ENCODE data around the gene CAVIN1. TPM values are rescaled to one million over a fixed set of nuclear protein-coding genes. Genes with fewer than 3 reads are reported as not detected.
"Not testable (repeated sequence)": the region's sequence is repeated elsewhere in the genome, so short reads cannot be mapped to it uniquely, and the experiment has no call there.

CAVIN1 gene
- total and polyA plus RNA-seq, 2 experiments from 2014 or later = 47.7 to 61.3 TPM

DNA sequence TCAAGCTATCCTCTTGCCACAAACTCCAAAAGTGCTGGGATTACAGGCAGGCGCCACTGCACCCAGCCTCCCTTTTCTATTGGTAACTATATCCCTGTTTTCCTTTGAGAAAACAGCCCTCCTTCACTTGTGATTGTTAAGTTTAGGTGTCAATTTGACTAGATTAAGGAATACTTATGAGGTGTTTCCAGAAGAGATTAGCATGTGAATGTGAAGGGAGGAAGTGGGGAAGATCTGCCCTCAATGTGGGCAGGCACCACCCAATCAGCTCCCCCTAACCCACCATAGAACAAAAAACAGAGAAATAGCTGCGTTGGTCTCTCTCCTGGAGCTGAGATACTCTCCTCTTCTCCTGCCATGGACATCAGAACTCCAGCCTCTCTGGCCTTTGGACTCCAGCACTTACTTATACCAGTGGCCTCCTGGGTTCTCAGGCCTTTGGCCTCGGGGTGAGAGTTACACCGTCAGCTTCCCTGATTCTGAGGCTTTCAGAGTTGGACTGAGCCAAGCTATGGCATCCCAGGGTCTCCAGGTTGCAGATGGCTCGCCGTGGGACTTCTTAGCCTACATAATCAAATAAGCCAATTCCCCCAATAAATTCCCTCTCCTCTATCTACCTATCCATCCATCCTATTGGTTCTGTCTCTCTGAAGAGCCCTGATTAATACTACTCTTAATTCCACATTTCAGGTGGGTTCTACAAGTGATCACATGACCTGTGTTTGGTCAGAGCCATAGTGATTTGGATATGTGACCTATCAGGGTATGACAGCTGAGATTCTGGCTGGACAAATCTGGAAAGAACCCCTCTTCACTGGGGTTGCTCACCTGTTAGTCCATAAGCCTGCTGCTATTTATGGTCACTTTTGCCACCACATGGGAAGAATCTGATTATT lies 22.9 kb downstream of the CAVIN1 start:
- no peak for DNase-seq (ENCODE audit: low read depth in 1 of 2, low spot score in 1 of 2)
- Histone ChIP-seq H3K27me3 (no peaks in the 10 kb centered on the region), H3K9me3 (ENCODE audit: low read depth) (no peaks in the 10 kb centered on the region), H3K36me3 (no peaks in the 10 kb centered on the region), H3K27ac (no peak overlapping the region), H3K4me1 (ENCODE audit: low read depth) (no peaks in the 10 kb centered on the region), H3K4me3 (no peak overlapping the region)
- TF ChIP-seq, protein P1, sequence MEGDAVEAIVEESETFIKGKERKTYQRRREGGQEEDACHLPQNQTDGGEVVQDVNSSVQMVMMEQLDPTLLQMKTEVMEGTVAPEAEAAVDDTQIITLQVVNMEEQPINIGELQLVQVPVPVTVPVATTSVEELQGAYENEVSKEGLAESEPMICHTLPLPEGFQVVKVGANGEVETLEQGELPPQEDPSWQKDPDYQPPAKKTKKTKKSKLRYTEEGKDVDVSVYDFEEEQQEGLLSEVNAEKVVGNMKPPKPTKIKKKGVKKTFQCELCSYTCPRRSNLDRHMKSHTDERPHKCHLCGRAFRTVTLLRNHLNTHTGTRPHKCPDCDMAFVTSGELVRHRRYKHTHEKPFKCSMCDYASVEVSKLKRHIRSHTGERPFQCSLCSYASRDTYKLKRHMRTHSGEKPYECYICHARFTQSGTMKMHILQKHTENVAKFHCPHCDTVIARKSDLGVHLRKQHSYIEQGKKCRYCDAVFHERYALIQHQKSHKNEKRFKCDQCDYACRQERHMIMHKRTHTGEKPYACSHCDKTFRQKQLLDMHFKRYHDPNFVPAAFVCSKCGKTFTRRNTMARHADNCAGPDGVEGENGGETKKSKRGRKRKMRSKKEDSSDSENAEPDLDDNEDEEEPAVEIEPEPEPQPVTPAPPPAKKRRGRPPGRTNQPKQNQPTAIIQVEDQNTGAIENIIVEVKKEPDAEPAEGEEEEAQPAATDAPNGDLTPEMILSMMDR (IDR thresholded peaks at IDR 0.05; ENCODE audit: low read depth, low read length) = no peak

DNA sequence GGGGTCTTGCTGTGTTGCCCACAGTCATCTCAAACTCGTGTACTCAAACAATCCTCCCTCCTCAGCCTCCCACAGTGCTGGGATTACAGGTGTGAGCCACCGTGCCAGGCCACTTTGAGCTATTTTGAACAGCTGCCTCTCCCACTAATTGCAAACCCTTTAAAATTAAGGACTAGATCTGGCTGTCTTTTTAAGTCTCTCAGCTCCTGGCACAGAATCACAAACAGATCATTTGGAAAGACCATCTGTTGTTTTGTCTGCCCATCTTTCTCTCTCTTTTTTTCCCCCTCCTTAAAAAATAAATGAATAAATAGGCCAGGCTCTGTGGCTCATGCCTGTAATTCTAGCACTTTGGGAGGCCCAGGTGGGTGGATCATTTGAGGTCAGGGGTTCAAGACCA lies 23.9 kb downstream of the CAVIN1 start:
- Histone ChIP-seq H3K27me3 (no peaks in the 10 kb centered on the region), H3K27ac (no peak overlapping the region), H3K4me1 (ENCODE audit: low read depth) (no peaks in the 10 kb centered on the region), H3K4me3 (no peak overlapping the region), H3K9me3 (ENCODE audit: low read depth) (no peaks in the 10 kb centered on the region), H3K36me3 (no peaks in the 10 kb centered on the region)
- no peak for DNase-seq (ENCODE audit: low read depth in 1 of 2, low spot score in 1 of 2)
- TF ChIP-seq, protein P1 (IDR thresholded peaks at IDR 0.05; ENCODE audit: low read depth, low read length) = no peak

DNA sequence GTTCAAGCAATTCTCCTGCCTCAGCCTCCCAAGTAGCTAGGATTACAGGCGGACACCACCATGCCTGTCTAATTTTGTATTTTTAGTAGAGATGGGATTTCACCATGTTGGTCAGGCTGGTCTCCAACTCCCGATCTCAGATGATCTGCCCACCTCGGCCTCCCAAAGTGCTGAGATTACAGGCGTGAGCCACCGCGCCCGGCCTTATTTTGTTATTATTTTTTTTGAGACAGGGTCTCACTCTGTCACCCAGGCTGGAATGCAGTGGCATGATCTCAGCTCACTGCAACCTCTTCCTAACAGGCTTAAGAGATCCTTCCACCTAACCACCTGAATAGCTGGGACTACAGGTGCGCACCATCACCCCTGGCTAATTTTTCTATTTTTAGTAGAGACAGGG lies 27.5 kb downstream of the CAVIN1 start:
- not testable (repeated sequence) for H3K4me1 ChIP-seq (ENCODE audit: low read depth); H3K27ac ChIP-seq; H3K4me3 ChIP-seq; H3K36me3 ChIP-seq; H3K9me3 ChIP-seq (ENCODE audit: low read depth); H3K27me3 ChIP-seq; DNase-seq (ENCODE audit: low read depth in 1 of 2, low spot score in 1 of 2)

DNA sequence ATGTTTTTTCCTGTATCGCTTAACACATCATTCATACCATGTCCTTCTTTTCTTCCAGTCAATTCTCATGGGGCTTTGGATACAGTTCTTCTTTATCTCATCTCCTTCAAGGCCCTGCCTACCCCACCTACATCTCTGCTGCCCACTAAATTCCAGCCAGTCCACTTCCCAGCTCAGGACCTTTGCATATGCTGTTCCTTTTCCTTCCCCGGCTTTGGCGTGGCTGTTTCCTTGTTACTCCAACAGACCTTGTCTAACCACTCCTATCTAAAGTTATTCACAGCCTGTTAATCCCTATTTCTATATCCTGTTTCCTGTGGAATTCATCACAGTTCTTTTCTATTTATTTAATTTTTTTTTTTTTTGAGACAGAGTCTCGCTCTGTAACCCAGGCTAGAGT lies 28.2 kb downstream of the CAVIN1 start:
- no peaks in the 10 kb centered on the region for H3K9me3 ChIP-seq (ENCODE audit: low read depth)
- H3K4me1 ChIP-seq (ENCODE audit: low read depth) = no peaks in the 10 kb centered on the region
- H3K27ac ChIP-seq = no peak overlapping the region
- DNase-seq (ENCODE audit: low read depth in 1 of 2, low spot score in 1 of 2) = no peak
- TF ChIP-seq, protein P1 (IDR thresholded peaks at IDR 0.05; ENCODE audit: low read depth, low read length) = no peak
- no peak overlapping the region for H3K4me3 ChIP-seq
- no peaks in the 10 kb centered on the region for H3K27me3 ChIP-seq
- no peaks in the 10 kb centered on the region for H3K36me3 ChIP-seq

DNA sequence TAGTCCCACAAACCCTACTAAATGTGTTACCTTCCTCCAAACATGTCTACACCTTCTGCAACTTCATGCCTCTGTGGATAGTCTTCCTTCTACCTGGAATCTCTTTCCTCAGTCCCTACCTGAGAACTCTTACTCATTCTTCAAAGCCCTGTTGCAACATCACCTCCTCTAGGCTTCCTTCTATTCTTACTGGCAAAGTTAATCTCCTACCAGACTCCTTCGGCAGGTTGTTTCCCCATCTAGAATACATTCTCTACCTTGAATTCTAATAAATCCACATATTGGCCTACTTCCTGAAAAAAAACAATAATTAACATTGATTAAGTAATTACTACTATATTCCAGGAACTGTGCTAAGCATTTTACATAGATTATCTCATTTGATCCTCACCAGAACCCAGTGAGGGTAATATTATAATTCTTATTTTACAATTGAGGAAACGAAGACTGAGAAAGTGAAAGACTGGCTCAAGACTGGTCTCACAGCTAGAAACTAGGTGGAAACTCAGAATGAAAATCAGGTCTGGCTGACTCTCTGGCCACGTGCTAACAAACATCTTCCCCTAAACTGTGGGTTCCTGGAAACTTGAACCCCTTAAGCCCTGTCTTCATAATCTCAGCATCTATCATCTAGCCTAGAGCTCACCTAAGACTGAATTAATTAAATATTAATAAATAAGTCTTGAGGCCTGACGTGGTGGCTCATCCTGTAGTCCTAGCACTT lies 30.2 kb downstream of the CAVIN1 start:
- no peak overlapping the region for H3K4me3 ChIP-seq
- H3K27ac ChIP-seq = no peak overlapping the region
- DNase-seq (ENCODE audit: low read depth in 1 of 2, low spot score in 1 of 2) = no peak
- H3K27me3 ChIP-seq = no peaks in the 10 kb centered on the region
- no peaks in the 10 kb centered on the region for H3K9me3 ChIP-seq (ENCODE audit: low read depth)
- H3K4me1 ChIP-seq (ENCODE audit: low read depth) = peaks cover 8% of the 10 kb centered on the region
- TF ChIP-seq, protein P1 (IDR thresholded peaks at IDR 0.05; ENCODE audit: low read depth, low read length) = no peak
- no peaks in the 10 kb centered on the region for H3K36me3 ChIP-seq

DNA sequence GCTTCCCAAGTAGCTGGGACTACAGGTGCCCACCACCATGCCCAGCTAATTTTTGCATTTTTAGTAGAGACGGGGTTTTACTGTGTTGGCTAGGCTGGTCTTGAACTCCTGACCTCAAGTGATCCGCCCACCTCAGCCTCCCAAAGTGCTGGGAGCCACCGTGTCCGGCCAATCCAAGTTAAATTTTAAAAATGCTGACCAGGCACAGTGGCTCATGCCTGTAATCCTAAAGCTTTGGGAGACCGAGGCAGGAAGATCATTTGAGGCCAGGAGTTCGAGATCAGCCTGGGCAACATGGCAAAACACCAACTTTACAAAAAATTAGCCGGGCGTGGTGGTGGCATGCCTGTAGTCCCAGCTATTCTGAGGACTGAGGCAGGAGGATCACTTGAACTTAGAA lies 31.6 kb downstream of the CAVIN1 start:
- DNase-seq (ENCODE audit: low read depth in 1 of 2, low spot score in 1 of 2); H3K4me3 ChIP-seq: not testable (repeated sequence)

More for the DNA sequence above, 31.6 kb downstream of the CAVIN1 start:
- not testable (repeated sequence) for H3K27me3 ChIP-seq; H3K9me3 ChIP-seq (ENCODE audit: low read depth); H3K4me1 ChIP-seq (ENCODE audit: low read depth); H3K36me3 ChIP-seq; H3K27ac ChIP-seq
